Breast epithelium (tissue), 3 donors: ENCODE results near the gene MAP6D1.

Source experiments
- CTCF ChIP-seq, 3 donors: fragments of 450-650 bp; IDR thresholded peaks; one replicate each; pipeline ENCODE4 v1.5.1; 2016 to 2017; ENCODE audit warnings: antibody characterized with exemption in 3 of 3, mild to moderate bottlenecking in 3 of 3, moderate library complexity in 3 of 3
- POLR2A ChIP-seq: fragments of 450-650 bp; IDR thresholded peaks from one replicate; pipeline ENCODE4 v1.6.1; 2016; ENCODE audit warnings: antibody characterized with exemption, mild to moderate bottlenecking, moderate library complexity
- POLR2AphosphoS5 ChIP-seq, 3 donors: sonication (generic); formaldehyde crosslinking; IDR thresholded peaks; one replicate each; pipeline ENCODE4 v1.6.1; 2017; ENCODE audit warnings: antibody characterized with exemption in 3 of 3

- TF ChIP-seq CTCF (IDR thresholded peaks at IDR 0.05) (no peak), POLR2A (no peak), POLR2AphosphoS5 (IDR thresholded peaks at IDR 0.05) (no peak)
Observed at GRCh38 chr3:183782576-183783276, 42.7 kb downstream of the MAP6D1 start.
